Kidney (tissue), 14 donors: ENCODE measurements around the gene GFM1. TPM values are rescaled to one million over a fixed set of nuclear protein-coding genes. Genes with fewer than 3 reads are reported as not detected.

ENCODE experiments used
- DNase-seq, 5 donors: peaks; one replicate each; pipeline ENCODE4 v3.0.0-alpha.2; 2013 to 2020
- FAIRE-seq: peaks from 2 replicates; lab custom pipeline; 2012; peaks lifted over from hg19 to GRCh38; lab: Jason Lieb, UNC
- H3K27ac ChIP-seq, 2 donors: one replicate each; pipeline ENCODE4 v1.7.0; 2013; ENCODE audit warnings: low read depth in 2 of 2, low read length in 2 of 2, inconsistent platforms in 1 of 2
- H3K27me3 ChIP-seq: one replicate; pipeline ENCODE4 v1.7.1; 2013; ENCODE audit warnings: low read length, inconsistent platforms; ENCODE audit not compliant: control insufficient read depth, insufficient read depth
- H3K36me3 ChIP-seq, 3 donors: one replicate each; pipeline versions ENCODE4 v1.7.0 to v1.7.1; 2013; ENCODE audit warnings: low read length in 3 of 3, control low read depth in 1 of 3, inconsistent platforms in 1 of 3; ENCODE audit not compliant: insufficient read depth in 3 of 3, control insufficient read depth in 2 of 3
- H3K4me1 ChIP-seq, 3 donors: one replicate each; pipeline versions ENCODE4 v1.7.0 to v1.7.1; 2013; ENCODE audit warnings: low read length in 3 of 3, inconsistent platforms in 1 of 3, low read depth in 1 of 3; ENCODE audit not compliant: control insufficient read depth in 2 of 3, insufficient read depth in 2 of 3
- H3K4me3 ChIP-seq, 3 donors: one replicate each; pipeline versions ENCODE4 v1.7.0 to v1.8.1; 2013; ENCODE audit warnings: low read length in 3 of 3, control low read depth in 1 of 3, inconsistent platforms in 1 of 3
- H3K9ac ChIP-seq, 3 donors: one replicate each; pipeline versions ENCODE4 v1.7.0 to v1.7.1; 2013; ENCODE audit warnings: low read length in 3 of 3, control low read depth in 1 of 3, inconsistent platforms in 1 of 3
- H3K9me3 ChIP-seq, 3 donors: one replicate each; pipeline versions ENCODE4 v1.7.0 to v1.7.1; 2013; ENCODE audit warnings: low read length in 3 of 3, control low read depth in 1 of 3, inconsistent platforms in 1 of 3; ENCODE audit not compliant: control insufficient read depth in 2 of 3, insufficient read depth in 1 of 3
- CTCF ChIP-seq: IDR thresholded peaks from 3 replicates; pipeline ENCODE4 v1.5.1; 2012; ENCODE audit warnings: mild to moderate bottlenecking, moderate library complexity, borderline replicate concordance; ENCODE audit not compliant: insufficient read depth; ENCODE audit errors: extremely low read depth
- intact Hi-C: fragments of 100-400 bp; cut with DNase I; formaldehyde crosslinking; loops from one replicate; pipeline ENCODE4 v1.11.1; 2022
- polyA plus RNA-seq: library from polyadenylated mRNA; stranded (reverse); fragments of 350-450 nt; fragmentation: Illumina TruSeq; extraction: RNeasy Lipid Tissue Mini Kit (QIAGEN cat#74804); gene quantifications from one replicate; pipeline ENCODE4 v1.2.3, GENCODE V29; 2014; ENCODE audit warnings: low read depth, low replicate concordance; ENCODE audit not compliant: insufficient read depth
- total RNA-seq: library from RNA; stranded (reverse); fragmentation: NEBNext Ultra II Directional; extraction: Animal tissue kit (Norgen Biotek cat#: 25700); gene quantifications from one replicate; pipeline ENCODE4 v1.2.1, GENCODE V29; 2021
- donor health status: control.
- donor health status: control.
- donor health status: control.
- donor health status: control.
- donor health status: control.
- donor health status: DM: yes; HTN: yes; CAD: no.
- donor health status: Normal renal cell carcinoma (clear cell type).

The GFM1 gene
- total and polyA plus RNA-seq, 2 donors from 2014 or later = 21.9 to 49.3 TPM

GRCh38 chr3:158709666-158710083, 65.3 kb downstream of the GFM1 start:
- H3K27me3 ChIP-seq = no peaks in the 10 kb centered on the region

GRCh38 chr3:158710601-158711000, 66.3 kb downstream of the GFM1 start:
- H3K9ac ChIP-seq = no peak overlapping the region
- FAIRE-seq (no peak), DNase-seq (no peak)
- H3K27ac ChIP-seq = no peak overlapping the region
- H3K9me3 ChIP-seq = no peaks in the 10 kb centered on the region
- H3K36me3 ChIP-seq = peaks cover 0 to 9% (median 9%) of the 10 kb centered on the region in 3 donors
- intact Hi-C loops = no loop called here
- H3K4me3 ChIP-seq = no peak overlapping the region
- H3K27me3 ChIP-seq = no peaks in the 10 kb centered on the region
- no peaks in the 10 kb centered on the region for H3K4me1 ChIP-seq
- TF ChIP-seq CTCF = no peak

More at GRCh38 chr3:158709666-158710083, 65.3 kb downstream of the GFM1 start:
- H3K9me3 ChIP-seq = no peaks in the 10 kb centered on the region
- FAIRE-seq (no peak), DNase-seq (no peak)
- H3K4me3 ChIP-seq = no peak overlapping the region
- TF ChIP-seq CTCF = no peak
- H3K36me3 ChIP-seq = peaks cover 0 to 9% (median 9%) of the 10 kb centered on the region in 3 donors
- no peak overlapping the region for H3K27ac ChIP-seq
- H3K4me1 ChIP-seq = no peaks in the 10 kb centered on the region
- intact Hi-C loops = no loop called here
- no peak overlapping the region for H3K9ac ChIP-seq

- Histone ChIP-seq H3K27ac (peak overlapping the region in 1 of 2 donors; percentile 54), H3K36me3 (peaks cover 0 to 9% (median 9%) of the 10 kb centered on the region in 3 donors), H3K4me3 (no peak overlapping the region), H3K9me3 (no peaks in the 10 kb centered on the region), H3K9ac (no peak overlapping the region), H3K27me3 (no peaks in the 10 kb centered on the region), H3K4me1 (no peaks in the 10 kb centered on the region)
- TF ChIP-seq CTCF = no peak
- no peak for FAIRE-seq
- intact Hi-C loops = no loop called here
- no peak for DNase-seq
These were observed 67.6 kb downstream of the GFM1 start for GRCh38 chr3:158711886-158712285.

- FAIRE-seq (no peak), DNase-seq (no peak)
- H3K9ac ChIP-seq = no peak overlapping the region
- H3K9me3 ChIP-seq = no peaks in the 10 kb centered on the region
- H3K27me3 ChIP-seq = no peaks in the 10 kb centered on the region
- no peaks in the 10 kb centered on the region for H3K4me1 ChIP-seq
- H3K4me3 ChIP-seq = no peak overlapping the region
- no peak overlapping the region for H3K27ac ChIP-seq
- TF ChIP-seq CTCF = no peak
- peaks cover 0 to 9% (median 9%) of the 10 kb centered on the region in 3 donors for H3K36me3 ChIP-seq
- intact Hi-C loops = no loop called here
These were observed 68.1 kb downstream of the GFM1 start for GRCh38 chr3:158712443-158712842.
